GM21786 (cell line): Measurements from ENCODE around the gene CTRB2.

Experiments used
- ATAC-seq: cut with Tn5 transposase; IDR thresholded peaks from one replicate; pipeline ENCODE4 v1.9.1; 2021; ENCODE audit not compliant: unreplicated experiment

CTRB2 gene

DNA sequence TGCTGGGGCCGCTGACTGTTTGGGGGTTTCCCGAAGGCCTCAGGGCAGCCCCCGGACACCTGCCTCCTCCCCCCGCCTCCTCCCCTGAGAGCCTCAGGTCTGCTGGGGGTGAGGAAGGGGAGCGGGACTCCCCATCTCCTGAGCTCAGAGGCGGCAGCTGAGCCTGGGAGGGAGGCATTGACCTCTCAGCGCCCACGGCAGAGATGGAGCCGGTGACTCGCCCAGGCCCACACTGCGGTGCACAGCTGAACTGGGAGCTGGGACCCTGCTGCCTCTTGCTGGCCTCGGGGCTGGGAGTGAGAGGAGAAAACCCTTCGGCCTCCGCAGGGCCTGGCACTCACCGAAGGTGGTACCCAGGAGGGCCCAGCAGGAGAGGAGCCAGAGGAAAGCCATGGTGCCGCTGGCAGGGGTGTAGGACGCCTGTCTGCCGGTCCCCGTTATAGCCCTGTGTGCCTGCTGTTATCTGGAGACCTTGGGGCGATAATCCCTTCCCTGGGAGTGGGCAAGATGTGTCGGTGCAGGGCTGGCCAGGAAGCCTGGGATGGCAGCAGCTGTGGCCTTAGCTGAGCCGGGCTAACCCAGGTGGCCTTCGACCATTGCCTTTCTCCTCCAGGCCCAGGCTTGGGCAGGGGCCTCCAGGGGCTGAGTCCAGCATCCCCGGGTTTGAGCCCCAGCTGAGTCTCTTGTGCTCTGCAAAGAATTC is at the start of gene CTRB2:
Gene CTRB2, minus strand, starts transcription at position 413 of the 703 bp plus-strand sequence. Its CDS starts 20 bp downstream, at position 393.
- no peak for ATAC-seq

DNA sequence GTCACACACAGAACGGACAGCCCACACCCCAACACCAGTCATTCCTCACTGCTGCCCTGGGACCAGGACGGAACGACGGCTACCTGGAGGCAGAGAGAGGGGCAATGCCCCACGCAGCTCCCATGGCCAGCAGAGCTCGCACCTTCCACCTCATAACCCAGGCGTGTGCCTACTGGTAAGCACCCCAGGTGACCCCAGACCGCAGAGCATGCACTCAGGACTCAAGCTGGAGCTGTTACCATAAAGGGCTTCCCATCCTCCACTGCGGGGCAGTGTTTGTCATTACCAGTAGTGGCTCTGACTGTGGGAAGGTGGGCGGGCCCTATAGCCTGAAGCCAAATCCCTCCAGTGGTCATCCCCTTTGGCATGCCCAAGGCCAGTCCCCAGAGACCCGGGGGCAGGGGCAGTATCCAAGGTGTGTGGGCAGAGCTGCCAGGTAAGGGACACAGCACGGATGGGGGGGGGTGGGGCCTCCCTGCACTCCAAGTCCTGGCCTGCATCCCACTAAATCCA is 49.2 kb upstream of the CTRB2 start:
- no peak for ATAC-seq

DNA sequence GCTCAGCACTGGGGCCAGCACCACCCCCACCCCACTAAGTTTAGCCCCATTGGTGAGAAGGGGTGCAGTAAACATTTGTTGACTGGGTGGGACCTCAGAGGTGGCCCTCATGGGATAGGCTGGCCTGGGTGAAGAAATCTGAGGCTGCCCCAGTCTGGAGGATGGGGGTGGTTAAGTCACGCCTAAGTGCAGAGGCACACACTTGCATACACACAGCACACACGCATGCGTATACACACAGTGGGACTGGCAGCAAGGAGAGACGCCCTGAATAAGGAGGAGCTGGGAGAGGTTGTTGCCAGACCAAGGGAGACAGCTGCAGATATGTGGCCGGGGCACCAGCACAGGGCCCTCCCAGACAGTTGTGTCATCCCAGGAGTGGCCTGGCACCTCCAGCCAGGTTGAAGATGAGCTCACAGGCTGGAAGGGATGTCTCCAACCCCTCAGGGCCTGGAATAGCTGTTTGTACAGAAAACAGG is 47.4 kb upstream of the CTRB2 start:
- ATAC-seq = no peak

DNA sequence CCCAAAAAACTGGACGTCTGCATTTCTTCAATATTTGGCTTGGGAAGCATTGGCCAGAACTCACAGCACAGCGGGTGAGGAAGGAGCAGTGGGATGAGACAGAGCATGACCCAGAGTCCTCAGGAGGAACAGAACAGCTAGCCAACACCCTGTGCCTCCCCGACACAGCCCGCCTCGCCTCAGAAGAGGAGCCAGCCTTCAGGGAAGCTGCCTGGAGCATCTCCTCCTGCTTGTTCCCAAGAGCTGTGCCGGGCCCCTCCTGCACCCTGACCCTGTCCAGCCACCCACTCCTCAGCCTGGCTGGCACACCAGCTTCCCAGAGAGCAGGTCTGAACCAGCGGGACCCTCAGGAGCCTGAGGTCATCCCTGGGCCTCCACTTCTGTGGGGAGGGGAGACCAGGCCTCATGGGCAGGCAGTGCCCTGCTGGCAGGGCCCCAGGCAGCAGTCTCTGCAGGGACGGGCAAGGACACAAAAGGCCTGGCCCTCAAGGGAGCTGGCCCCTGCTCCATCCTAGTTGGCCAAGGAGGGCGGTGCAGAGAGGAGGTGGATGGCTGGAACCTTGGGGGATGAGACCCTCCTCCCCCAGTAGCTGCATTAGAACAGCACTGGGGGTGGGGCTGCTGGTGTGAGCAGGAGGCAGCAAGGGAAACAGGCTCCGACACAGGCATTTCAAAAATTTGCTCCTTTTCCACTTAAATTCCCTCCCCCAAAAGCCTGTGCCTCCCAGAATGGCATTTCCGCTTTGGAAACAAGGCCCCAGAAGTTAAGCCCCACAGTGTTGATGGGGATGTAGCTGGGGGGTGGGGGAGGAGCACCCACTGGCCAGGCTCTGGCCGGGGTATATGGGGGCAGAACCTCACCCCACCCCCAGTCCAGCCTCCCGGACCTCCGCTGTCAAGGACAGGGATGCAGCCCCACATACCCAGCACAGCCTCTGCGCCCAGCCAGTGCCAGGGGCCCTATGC is 46.3 kb upstream of the CTRB2 start:
- ATAC-seq = no peak

DNA sequence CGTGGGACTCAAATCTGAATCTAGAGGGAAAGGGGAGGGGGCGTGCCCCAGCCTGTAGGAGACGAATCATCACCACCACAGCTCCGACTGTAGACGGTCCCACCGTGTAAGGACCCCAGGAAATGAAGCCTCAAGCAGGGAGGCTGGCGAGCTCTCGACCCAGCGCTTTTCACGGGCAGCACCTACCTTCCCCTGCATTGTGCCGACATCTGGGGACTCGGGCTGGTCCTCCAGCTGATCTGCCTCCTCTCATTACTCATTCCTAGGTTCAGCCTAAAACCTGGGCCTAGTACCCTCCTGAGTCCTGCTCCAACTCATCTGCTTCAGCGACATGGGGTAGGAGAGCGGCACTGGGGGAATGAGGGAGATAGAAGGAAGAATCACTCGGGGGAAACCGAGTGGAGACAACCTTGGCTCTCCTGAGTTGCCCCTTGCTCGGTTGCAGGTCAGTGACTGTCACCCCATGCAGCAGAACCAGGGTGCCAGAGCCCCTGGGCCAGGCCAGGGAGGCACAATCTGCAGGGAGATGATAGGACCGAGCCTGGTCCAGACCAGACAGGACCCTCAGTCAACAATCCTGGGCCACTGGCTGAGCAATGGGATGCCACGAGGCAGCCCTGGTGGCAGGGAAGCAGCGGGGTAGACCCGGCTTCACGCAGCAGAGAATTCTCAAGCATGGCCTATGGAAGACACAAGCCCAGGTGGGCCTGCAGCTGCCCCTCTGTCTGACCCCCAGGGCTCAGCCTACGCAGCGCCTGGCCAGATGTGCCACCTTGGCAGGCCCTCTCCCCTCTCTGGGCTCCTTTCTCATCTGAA is 45.3 kb upstream of the CTRB2 start:
- no peak for ATAC-seq

DNA sequence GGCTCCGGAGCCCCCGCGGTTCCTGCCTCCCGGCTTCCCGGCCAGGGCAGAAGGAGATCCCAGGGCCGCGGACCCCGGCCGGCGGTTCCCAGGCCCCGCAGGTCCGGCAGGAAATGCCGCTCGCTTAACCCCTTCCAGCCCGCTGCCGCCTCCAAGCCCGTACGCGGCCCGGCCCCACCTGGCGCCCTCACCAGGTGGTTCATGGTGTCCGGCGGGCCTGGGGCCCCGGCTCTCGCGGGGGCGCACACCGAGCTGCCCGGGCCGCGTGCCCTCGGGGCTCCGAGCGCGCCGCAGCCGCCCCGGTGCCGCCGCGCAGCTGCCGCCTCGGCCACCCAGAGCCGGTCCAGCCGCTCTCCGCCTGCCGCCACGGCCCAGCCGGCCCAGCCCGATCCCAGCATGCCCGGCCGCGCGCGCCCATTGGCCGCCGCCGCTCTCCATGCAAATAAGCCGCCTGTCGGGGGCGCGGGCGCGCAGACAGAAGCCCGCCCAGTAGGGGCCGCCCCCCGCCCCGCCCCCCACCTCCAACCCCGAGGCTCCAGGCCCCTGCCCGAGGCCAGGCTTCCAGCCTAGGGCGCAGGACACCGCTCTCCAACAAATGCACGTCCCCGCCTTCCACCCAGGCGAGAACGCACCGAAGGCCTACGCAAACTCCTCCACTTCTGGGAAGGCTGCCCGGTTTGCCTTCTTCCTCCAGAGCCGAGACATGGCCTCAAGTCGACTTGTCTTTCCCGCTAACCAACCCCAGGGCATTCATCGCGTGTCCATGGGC is 44.5 kb upstream of the CTRB2 start, which contains the start of gene BCAR1:
Gene BCAR1, minus strand, starts transcription at position 345 of the 769 bp plus-strand sequence. Its CDS starts 142 bp downstream, at position 203.
- ATAC-seq = peak; percentile 63

DNA sequence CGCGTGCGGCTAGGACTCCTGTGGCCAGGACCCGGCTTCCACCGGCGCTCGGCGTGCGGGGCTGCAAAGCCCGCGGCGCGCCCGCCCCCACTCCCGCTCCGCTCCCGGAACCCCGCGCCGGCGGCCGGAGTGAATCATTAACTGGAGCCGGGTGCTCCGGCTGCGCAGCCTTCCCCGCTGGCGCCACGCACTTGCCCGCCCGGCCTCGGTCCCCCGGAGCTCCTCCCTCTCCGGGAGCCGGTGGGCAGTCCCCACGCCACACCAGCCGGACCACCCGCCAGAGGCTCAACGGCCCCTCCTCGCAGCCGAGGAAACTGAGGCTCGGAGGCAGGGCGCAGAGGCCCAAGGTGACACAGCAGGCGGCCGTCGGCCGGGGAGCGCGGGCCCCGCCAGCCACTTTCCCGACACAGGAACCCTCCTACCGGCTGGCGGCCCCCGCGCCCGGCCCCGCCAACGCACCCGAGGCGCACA is 43.9 kb upstream of the CTRB2 start:
- peak; percentile 33 for ATAC-seq

DNA sequence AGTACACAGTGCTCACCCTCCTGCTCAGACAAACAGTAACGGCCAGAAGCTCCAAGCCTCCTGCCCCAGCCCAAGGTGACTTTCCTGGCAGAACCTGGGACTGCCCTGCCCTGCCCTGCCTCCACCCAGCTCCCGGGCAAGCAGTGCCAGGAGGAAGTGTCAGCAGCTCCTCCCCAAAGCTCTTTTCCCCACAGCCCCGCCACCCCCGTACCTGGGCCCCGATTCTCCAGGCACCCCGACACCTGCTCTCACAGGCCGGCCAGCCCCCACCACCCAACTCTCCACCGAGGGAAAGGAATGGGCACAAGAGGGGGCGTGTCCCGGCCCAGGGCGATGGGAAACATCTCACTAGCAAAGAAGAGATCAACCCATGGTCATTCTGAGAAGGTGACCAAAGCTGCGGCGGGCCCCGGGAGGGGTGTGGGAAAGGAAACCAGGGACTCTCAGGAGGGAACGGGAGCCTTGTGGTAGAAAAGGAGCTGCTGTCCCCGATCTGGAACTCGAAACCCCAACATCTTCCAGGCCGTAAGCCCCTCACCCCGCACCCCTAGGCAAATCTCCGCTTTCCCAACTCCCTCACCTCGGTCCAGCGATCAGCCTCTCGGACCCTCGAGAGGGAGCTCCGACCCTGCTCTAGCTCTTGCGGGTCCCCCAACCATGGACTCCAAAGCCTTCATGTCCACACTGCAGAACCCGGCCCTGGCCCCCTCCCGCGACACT is 43.3 kb upstream of the CTRB2 start:
- ATAC-seq = no peak

DNA sequence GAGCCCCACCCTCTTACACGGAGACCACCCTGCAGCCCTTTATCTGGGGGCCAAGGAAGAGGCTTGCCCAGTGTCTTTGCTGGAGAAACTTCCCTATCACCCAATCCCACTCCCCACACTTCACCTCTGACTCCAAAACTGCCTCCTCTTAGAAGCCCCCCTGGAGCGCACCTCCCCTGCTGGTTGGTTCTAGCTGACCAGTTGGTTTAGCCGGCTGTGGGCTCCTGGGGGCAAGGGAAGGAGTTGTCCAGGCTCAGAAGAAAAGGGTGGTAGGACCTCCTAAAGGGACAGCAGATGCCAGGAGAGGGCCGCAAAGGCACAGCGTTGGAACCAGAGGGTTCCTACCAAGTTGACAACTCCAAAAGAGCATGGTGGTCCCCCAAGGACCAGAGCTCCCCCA is 42.5 kb upstream of the CTRB2 start:
- ATAC-seq = no peak

DNA sequence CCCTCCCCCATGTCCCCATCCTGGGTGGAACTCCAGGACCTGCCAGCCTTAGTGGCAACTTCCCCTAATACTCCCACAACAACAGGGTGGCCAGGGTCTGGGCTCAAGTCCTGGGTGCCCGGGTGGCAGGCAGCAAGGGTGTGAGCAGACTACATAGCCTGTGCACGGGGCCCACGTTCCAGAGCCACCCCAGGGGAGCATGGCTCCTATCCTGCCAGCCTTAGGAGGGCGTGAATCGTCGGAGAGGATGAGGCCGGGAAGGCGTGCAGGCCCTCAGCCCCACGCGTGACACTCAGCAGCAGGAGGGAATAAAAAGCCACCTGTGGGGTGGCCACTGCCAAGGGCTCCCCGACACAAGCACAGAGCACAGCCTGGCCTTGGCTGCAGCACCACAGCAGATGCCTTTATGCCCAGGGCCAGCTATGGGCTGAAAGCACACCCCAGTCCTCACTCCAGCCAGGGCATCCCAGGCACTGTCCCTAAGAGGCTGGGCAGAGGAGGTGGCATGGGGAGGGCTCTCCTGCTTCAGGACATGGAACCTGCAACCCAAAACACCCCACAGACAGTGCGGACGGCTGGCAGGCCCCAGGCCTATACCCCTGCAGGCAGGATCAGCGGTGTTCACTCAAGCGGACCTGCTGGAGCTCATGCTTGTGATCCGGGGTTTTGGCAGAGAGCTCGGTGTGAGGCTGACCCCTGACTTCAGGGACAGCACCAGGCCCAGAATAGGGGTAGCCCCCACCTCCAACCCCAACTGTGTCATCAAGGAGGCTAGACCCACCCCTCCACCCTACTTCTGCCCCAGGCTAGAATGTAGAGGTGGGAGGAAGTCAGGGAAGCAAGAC is 41.8 kb upstream of the CTRB2 start:
- ATAC-seq = no peak

DNA sequence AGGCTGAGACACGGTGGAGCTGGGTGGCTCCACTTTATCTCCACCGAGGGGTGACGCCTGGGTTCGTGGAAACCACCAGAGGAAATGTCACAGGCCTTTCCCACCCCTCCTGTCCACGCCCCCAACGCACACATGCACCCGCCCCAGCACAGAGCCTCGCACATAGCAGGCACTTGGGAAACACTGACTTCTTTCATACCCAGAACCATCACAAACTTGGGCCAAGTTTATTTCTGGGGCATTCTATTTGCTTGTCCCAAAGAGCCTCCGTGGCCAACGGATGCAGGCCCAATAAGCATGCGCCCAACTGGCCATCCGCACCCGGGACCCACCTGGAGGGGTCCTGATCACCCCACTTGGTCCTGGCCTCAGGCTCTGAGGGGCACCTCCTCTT is 41.2 kb upstream of the CTRB2 start:
- no peak for ATAC-seq

DNA sequence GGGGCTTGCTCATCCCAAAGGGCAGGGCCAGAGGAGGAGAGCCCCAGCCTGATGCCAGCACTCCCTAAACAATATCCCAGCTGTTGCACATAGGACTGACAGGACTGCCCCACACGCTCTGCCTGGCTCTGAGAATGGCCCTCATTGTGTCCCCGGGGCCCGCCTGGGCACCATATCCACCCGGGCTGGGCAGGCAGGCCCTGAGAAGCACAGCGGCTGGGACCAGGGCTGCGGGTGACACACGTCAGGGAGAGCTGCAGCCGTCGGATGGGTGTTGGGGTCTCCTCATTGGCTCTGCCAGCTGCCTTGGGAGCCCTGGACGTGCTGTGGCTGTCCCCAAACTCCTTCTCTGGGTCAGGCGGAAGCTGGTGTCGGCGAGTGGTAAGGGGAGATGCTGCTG is 40.3 kb upstream of the CTRB2 start:
- ATAC-seq = no peak

DNA sequence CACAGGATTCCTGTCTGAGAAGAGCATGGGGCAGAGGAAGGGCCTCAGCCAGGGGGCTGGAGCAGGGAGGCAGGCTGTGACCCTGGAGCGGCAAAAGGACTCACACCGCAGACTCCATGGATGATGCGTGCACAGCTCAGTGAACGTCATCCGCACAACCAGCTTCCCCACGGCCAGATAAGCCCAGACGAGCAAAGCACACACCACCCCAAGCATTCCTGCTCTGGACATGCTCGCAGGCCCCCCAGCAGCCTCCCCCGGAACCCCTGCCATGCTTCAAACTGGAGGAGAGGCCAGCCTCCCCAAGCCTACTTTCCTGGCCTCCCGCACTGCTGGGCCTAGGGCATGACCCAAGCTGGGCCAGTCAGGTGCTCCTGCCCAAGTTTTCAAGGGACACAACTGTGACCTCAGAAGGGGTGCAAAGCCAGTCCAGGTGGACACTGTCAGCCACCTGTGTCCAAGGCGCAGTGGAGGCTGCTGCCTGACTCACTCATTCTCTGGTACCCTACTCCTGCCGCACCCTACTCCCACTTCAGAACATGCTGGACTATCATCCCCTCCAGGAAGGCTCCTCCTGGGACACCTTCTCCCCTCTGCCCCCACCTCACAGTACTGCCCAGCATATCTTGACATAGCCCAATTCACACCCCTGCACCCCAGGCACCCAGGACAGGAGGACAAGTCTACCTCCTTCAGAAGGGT is 39.7 kb upstream of the CTRB2 start:
- ATAC-seq = no peak

DNA sequence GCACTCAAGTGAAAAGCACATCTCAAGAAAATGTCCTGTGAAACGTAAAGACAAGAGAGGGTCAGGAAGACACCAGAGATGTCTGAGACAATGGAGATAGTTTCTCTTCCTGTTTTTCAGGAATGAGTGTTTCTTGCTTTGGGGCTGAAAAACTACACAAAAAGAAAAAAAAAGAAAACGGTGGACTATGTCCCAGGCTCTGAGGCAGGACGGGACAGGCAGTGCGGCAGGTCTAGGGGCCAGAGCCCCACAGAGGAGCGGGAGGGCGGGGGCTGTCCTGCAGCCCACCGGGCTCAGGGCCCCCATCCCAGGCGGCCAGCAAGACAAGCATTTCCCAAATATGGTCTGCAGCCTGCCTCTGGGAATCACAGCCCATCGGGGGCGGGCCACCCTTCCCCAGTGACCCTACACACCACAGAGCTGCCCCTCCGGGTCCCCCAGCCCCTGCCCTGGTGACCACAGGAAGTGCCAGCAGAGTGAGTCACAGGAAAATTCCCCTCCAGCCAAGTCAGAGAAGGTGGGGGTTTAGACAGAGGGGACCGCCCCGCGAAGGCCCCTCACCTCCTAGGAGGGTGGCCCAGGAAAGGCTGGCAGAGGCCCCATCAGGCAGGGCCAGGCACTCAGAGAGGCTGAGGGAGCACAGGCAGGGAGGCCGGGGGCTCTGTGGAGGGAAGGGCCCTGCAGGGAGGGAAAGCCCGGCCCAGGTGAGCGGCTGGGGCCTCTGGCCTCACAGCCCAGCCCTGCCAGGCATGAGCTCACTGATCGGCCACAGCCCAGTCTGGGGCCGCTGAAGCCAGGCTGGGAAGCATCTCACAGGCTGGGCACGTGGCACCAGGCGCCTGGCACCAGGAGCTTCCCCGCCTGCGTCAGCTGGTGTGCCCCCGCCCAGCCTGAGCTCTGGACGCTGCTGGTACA is 38.1 kb upstream of the CTRB2 start:
- ATAC-seq = peak; percentile 52

DNA sequence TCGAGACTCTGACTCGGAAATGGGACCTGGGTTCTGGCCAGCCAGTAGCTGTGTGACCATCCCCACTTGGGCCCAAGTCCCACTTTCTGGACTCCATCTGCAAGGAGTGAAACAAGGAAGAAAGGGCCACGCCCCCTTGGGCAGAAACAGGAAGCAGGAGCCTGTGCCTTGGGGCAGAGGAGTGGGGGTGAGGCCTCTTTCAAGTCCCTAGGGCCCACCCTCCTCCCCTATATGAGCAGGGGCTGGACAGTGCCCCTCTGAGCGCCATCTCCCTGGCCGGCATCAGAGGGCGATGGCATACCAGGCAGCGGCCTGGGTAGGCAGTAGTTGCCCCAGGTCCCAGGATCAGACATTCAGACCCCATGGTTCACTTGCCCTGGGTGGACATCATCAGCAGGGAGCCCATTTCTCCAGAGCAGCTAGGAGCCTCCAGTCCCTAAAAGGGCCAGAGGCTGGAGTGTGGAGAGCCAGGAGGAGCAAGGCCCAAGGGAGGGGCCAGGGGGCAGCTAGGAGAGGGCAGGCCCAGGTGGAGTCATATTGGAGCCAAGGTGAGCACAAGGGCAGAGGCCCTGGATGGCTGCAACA is 37.4 kb upstream of the CTRB2 start:
- no peak for ATAC-seq

DNA sequence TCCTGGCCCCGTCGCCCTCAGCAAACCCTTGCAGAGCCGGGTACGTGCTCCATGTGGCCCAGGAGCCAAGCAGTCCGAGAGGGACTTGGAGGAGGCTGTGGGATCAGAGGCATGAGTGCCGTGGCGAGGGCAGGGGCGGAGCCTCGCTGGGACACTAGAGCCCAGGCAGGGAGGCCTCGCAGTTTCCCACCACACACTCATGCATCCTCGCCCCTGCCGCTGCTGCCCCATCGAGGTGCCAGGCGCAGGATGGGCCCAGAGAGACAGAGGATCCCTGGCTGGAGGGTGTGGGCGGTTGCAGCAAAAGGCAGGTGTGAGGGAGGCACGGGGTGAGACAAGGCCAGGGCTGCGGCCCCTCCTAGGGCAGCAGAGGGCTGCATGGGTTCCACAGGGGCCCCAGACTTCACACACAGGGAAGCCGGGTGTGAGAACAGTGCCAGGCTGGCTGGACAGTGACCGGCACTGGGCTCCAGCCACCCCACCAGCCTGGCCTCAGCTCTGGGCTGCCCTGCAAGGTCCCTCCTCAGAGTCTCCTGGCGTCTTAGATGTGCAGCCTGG is 36.8 kb upstream of the CTRB2 start:
- ATAC-seq = no peak
